Muscle of arm (tissue), 14 donors: Measurements from ENCODE around the gene KLHL21. TPM values are rescaled to one million over a fixed set of nuclear protein-coding genes. Genes with fewer than 3 reads are reported as not detected.
A peak's percentile ranks its signal among the peaks of the same experiment; 100 is the strongest.
"Not testable (repeated sequence)": the region's sequence is repeated elsewhere in the genome, so short reads cannot be mapped to it uniquely, and the experiment has no call there.

ENCODE experiments used
- DNase-seq: peaks from one replicate; pipeline ENCODE4 v3.0.0-alpha.2; 2013
- long read RNA-seq, 11 donors: transcript quantifications; one replicate each; lab custom pipeline, GENCODE V29; 2026
- polyA plus RNA-seq, 12 donors: library from polyadenylated mRNA; unstranded; fragments of 120-200 nt; gene quantifications; one replicate each; pipeline ENCODE4 v1.2.1, GENCODE V29; 2013; ENCODE audit not compliant: insufficient read length in 12 of 12

KLHL21 gene, protein sequence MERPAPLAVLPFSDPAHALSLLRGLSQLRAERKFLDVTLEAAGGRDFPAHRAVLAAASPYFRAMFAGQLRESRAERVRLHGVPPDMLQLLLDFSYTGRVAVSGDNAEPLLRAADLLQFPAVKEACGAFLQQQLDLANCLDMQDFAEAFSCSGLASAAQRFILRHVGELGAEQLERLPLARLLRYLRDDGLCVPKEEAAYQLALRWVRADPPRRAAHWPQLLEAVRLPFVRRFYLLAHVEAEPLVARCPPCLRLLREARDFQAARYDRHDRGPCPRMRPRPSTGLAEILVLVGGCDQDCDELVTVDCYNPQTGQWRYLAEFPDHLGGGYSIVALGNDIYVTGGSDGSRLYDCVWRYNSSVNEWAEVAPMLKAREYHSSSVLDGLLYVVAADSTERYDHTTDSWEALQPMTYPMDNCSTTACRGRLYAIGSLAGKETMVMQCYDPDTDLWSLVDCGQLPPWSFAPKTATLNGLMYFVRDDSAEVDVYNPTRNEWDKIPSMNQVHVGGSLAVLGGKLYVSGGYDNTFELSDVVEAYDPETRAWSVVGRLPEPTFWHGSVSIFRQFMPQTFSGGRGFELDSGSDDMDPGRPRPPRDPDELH
- polyA plus RNA-seq = 10 to 100 TPM in 11 of 12 donors, not detected in 1; 15.8 to 55.5 (median 32.1) TPM
- long read RNA-seq, donor 1, full-length matches to known transcripts = 3 of 3 reads
- long read RNA-seq, donor 1, partial matches to known transcripts = 0 of 3 reads
- long read RNA-seq, donor 1, other reads (novel, unspliced or antisense) = 0 of 3 reads
- long read RNA-seq, donor 2, full-length matches to known transcripts = 12 of 29 reads
- long read RNA-seq, donor 2, partial matches to known transcripts = 12 of 29 reads
- long read RNA-seq, donor 2, other reads (novel, unspliced or antisense) = 5 of 29 reads
- long read RNA-seq, donor 3, full-length matches to known transcripts = 7 of 7 reads
- long read RNA-seq, donor 3, partial matches to known transcripts = 0 of 7 reads
- long read RNA-seq, donor 3, other reads (novel, unspliced or antisense) = 0 of 7 reads
- long read RNA-seq, donor 4, full-length matches to known transcripts = 5 of 5 reads
- long read RNA-seq, donor 4, partial matches to known transcripts = 0 of 5 reads
- long read RNA-seq, donor 4, other reads (novel, unspliced or antisense) = 0 of 5 reads
- long read RNA-seq, donor 5, full-length matches to known transcripts = 15 of 15 reads
- long read RNA-seq, donor 5, partial matches to known transcripts = 0 of 15 reads
- long read RNA-seq, donor 5, other reads (novel, unspliced or antisense) = 0 of 15 reads
- long read RNA-seq, donor 6, full-length matches to known transcripts = 13 of 13 reads
- long read RNA-seq, donor 6, partial matches to known transcripts = 0 of 13 reads
- long read RNA-seq, donor 6, other reads (novel, unspliced or antisense) = 0 of 13 reads
- long read RNA-seq, donor 7, full-length matches to known transcripts = 5 of 5 reads
- long read RNA-seq, donor 7, partial matches to known transcripts = 0 of 5 reads
- long read RNA-seq, donor 7, other reads (novel, unspliced or antisense) = 0 of 5 reads
- long read RNA-seq, donor 8, full-length matches to known transcripts = 24 of 24 reads
- long read RNA-seq, donor 8, partial matches to known transcripts = 0 of 24 reads
- long read RNA-seq, donor 8, other reads (novel, unspliced or antisense) = 0 of 24 reads
- long read RNA-seq, donor 9, full-length matches to known transcripts = 4 of 4 reads
- long read RNA-seq, donor 9, partial matches to known transcripts = 0 of 4 reads
- long read RNA-seq, donor 9, other reads (novel, unspliced or antisense) = 0 of 4 reads
- long read RNA-seq, donor 10, full-length matches to known transcripts = 31 of 31 reads
- long read RNA-seq, donor 10, partial matches to known transcripts = 0 of 31 reads
- long read RNA-seq, donor 10, other reads (novel, unspliced or antisense) = 0 of 31 reads
- long read RNA-seq, donor 11, full-length matches to known transcripts = 6 of 6 reads
- long read RNA-seq, donor 11, partial matches to known transcripts = 0 of 6 reads
- long read RNA-seq, donor 11, other reads (novel, unspliced or antisense) = 0 of 6 reads

DNA sequence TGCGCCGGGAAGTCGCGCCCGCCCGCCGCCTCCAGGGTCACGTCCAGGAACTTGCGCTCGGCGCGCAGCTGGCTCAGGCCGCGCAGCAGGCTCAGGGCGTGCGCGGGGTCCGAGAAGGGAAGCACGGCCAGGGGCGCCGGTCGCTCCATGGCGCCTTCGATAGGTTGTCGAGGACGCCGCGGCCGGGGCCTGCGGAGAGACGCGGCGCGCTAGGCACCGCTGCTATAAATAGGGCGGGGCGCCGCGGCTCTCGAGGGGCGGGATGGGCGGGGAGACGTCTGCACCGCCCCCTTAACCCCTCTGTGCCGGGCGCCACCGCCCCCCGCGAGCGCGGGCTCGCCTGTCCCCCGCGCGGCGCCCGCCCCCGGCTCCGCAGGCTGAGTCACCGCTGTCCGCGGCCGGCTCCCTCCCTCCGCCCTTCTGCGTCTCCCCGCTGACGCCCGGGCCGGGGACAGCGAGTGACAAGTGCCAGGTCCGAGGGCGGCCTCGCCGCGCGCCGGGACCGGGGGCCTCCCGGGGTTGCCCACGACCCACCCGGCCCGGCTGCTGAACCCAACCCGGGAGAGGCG lies at the start of gene KLHL21:
Gene KLHL21, minus strand, starts transcription at position 201 of the 569 bp plus-strand sequence. Its CDS starts 52 bp downstream, at position 149.
- peak; percentile 88 for DNase-seq

DNA sequence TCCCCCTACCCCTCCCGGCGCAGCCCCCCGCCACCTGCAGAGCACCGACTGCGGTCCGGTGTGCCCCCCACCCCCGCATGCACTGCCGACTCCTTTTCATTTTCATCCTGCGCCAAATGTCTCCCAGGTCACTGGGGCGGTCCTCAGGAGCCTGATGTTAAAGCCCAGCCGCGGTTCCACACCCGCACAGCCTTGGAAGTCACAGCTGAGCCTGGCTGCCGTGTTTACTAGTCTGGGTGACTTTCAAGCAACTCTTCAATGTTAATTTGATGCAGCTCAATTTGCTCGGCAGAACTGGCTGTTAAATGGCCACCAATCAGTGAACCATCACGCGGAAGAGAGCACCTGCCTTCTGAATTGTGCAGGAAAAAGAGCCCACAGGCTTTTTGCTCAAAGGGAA lies 49.2 kb upstream of the KLHL21 start:
- DNase-seq = no peak

DNA sequence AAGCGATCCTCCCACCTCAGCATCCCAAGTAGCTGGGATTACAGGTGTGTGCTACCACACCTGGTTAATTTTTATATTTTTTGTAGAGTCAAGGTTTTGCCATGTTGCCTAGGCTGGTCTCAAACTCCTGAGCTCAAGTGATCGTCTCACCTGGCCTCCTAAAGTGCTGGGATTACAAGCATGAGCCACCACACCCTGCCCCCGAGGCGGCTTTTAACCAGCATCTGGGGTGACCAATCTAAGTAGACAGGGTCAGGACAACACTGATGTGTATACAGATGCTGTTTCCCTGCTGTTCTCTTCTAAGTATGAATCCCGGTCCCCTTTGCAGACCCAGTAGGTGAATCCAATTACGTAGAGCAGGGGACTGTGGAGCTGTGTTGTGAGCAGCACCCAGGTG lies 45.9 kb upstream of the KLHL21 start:
- DNase-seq = no peak

DNA sequence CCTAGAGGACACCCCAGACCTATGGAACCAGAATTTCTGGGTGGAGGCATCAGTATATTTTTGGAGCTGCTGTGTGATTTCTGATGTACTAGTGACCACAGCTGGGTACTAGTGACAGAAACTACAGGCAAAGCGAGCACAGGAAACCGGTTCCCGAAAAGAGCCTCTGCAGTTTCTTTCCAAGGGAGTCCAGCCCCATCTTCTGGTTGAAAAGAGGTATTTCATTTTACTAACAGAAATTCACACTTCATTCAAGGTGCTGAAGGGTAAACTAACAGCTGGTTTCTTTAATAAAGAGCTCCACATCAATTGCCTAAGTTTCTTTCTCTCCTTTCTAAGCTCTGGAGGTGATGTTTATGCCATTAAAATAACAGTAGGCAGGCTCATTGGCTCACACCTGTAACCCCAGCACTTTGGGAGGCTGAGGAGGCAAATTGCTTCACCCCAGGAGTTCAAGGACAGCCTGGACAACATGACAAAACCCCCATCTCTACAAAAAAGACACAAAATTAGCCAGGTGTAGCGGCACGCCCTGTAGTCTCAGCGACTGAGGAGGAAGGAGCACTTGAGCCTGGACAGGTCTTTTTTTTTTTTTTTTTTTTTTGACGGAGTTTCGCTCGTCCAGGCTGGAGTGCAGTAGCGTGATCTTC lies 44.0 kb upstream of the KLHL21 start:
- peak; percentile 33 for DNase-seq

DNA sequence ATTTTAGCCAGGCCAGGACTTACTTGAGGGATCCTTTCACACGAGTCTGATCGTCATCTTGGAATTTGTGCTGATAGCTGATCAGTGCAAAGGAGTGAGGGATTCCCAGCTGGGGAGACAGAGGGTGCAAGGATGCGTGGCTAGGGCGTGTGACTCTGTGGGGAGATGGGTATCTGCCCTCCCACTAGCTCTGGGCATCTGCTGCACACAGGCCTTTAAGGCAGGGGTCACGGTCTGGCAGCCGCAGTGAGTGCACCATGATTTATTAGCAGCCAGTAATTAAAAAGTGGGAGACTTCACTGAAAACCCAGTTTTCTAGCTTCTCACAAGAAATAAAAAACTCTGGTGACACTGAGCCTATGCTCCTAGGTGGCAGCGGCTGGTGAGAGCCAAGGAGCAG lies 42.3 kb upstream of the KLHL21 start:
- no peak for DNase-seq

DNA sequence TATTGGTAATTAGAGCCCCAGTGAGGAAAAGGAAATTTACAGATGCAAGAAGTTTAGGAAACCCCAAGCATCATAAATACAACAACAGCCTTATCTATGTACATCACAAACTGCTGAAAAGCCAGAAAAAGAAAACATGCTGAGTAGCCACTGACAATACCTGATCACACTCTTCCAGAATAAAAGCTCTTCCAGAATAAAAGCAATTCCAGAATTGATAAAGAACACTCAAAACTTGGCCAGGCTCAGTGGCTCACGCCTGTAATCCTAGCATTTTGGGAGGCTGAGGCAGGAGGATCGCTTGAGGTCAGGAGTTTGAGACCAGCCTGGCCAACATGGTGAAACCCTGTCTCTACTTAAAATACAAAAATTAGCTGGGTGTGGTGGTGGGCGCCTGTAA lies 38.2 kb upstream of the KLHL21 start:
- DNase-seq = not testable (repeated sequence)

DNA sequence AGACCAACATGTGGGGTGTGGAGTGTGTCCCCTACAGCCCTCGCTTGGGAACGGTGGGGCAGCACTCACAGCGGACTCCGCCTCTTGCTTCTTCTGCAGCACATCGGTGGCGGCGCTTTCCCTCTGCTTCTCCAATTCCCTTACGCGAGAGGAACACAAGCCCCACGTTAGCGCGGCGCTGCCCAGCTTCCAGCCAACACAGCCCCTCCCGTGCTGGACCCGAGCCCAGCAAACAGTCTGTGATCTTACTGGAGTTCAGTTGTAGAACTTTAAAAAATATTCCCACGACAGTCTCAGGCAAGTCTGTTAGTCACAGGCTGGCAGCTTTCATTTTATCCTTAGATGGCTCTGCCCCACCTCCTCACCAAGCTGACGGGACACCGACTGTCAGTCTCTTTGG lies 35.6 kb upstream of the KLHL21 start:
- peak; percentile 82 for DNase-seq

DNA sequence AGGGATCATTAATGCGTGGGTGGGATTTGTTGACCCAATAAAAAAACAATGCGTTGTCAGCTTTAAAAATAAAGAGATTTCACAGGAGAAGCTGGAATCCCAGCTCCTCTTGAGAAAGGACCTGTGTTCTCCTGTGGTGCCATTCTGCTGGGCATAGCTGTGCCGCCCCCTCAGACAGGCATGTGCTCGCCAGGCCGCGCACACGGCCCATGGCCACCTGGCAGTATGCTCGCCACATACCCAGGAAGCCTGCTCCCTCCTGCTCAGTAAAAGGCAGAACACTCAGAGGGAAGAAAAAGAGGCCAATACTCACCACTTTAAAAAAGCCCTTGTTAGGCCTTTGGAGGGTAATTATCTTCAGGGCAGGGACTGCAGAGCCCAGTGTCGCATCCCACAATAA lies 35.1 kb upstream of the KLHL21 start:
- DNase-seq = no peak

DNA sequence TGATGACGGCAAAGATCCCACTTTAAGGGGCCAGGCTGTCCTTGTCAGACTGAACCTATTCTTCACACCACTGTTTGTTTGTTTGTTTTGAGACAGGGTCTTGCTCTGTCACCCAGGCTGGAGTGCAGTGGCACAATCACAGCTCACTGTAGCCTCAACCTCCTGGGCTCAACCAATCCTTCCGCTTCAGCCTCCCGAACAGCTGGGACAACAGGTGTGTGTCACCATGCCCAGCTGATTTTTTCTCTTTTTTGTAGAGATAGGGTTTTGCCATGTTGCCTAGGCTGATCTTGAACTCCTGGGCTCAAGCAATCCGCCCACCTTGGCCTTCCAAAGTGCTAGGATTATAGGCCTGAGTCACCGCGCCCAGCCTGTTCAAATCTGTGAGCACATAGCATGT lies 34.1 kb upstream of the KLHL21 start:
- not testable (repeated sequence) for DNase-seq

DNA sequence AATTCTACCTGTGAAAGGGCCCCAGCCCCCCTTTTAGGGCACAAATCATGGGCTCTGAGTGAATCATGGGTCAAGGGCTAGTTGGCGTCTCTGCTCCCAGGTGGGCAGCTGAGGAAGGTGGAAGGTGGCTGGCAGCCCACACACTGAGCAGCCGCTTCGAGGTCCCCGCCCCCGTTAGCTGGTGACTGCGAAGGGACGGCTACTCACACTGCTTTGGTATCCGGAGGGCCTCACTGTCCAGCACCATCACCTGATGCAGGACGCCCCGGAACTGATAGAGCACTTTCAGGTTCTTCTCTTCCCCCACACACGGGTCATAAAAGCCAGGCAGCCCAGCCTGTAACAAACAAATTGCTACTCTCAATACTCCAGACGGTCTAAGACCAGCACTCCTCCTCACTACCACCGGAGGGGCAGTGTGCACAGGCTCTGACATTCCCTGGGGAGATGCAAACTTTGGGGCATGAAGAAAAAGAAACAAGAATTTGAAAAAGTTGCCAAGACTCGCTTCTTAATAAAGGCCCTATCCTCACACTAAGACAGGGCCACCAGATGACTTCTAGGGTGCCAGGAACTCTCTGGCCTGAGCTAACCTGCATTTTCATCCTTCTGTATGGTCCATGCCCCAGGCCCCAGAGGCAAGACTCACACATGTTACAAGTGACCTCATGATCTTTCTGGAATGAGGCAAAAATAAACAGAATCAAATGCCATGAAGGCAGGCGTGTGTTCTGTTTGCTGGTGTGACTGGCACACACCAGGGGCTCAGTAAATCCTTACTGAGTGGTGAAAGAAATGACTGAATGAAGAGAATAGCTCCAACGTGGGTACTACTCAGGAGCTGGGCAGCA lies 33.5 kb upstream of the KLHL21 start:
- no peak for DNase-seq

DNA sequence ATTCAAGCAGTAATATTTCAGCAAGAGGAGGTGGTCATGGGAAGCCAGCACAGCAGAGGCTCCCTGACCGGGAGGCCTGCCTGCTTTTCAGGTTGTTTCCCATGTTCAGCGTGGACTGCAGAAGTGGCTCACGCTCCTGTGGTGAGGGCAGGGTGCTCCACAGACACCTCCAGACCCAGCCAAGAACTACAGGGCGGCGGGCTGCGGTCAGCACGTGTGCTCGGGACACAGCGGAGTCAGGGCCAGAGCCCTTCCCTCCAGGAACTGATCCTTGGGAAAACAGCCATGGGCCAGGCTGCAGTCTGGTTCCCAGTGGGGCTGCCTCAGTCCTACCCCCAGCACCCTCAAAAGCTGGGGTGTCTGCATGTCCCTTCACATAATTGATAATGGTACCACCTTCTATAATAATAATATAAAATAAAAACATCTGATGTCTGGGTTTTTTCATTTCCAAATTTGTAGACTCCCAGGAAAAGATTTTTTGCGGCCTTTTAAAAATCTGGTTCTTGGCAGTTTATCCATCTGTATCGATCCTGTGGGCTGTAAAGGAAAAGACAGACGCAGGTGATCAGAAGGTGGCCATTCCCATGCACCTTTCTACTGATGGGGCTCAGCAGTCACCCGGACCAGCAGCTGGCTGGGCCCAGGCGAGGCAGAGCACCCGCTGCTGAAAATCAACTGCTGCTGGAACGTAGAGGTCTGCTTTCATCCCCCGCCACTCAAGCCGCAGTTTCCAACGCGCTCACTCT lies 32.7 kb upstream of the KLHL21 start:
- no peak for DNase-seq

DNA sequence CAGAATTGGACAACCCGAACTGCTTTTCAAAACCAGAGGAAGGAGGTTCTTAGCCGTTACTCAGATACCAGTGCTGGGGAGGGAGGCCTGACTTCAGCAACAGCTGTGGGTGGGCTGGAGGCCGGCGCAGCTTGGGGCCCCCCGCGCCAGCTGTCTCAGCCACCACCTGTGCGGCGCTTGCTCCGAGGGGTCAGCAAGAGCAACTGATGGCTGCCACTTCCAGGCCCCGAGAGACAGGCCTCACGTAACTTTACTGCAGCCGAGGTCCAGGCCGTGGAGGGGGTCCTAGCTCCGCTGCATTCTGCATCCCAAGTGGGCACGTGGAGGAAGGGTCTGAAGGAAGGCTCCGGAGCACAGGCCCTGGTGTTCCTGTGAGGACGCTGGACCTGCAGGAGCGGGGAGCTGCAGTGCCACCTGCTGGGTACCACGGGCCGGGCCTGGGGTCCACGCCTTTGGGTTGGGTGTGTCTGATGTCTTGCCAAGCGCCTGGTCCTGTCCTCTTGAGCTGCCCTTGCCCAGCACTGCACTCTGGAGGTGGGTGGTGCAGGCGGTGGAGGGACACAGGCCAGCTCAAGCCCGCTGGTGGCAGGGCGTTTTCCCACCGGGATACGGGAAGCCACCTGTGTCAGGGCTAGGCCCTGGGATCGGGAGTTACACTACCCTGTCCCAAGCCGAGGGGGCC lies 31.8 kb upstream of the KLHL21 start:
- no peak for DNase-seq

DNA sequence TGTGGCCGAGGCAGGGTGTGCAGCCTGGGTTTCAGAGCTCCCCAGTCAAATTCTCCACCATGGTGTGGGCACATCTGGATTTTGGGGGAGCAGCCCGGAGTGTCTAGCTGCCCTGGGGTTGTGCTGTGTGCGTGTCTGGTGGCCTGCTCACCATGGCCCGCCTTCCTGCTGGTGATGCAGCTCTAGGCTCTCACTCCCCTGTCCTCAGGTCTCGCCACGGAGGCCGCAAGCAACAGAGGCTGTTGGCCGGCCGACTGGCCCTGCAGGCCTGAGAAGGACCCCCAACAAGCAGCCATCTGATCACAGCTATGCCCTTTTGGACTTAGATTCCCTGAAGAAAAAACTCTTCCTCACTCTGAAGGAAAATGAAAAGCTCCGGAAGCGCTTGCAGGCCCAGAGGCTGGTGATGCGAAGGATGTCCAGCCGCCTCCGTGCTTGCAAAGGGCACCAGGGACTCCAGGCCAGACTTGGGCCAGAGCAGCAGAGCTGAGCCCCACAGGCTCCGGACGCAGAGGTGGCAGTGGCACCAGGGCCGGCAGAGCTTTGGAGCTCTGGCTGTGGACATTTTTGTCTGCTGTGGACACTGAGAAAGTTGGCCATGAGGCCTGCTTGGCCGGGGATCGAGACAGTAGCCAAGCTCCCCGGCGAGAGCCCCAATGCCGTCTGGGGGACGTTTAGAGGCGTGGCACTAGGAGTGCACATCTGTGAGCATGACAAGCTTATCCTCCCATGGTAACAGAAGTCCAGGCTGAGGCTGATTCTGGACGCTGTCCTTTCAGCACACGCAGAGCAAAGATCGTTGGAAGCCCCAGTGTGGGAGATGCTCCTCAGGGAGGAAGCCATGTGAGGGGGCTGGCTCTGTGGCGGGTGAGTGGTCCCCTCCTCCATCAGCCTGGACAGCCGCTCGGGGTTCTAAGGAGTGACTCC lies 30.2 kb upstream of the KLHL21 start:
- no peak for DNase-seq

DNA sequence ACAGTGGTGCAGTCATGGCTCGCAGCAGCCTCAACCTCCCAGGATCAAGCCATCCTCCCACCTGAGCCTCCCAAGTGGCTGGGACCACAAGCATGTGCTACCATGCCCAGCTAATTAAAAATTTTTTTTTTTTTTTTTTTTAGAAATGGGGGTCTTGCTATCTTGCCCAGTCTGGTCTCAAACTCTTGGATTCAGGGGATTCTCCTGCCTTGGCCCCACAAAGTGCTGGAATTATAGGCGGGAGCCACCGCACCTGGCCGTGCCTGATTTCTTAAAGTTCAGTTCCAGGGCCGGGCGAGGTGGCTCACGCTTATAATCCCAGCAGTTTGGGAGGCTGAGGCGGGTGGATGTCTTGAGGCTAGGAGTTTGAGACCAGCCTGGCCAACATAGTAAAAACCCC lies 28.4 kb upstream of the KLHL21 start:
- no peak for DNase-seq

DNA sequence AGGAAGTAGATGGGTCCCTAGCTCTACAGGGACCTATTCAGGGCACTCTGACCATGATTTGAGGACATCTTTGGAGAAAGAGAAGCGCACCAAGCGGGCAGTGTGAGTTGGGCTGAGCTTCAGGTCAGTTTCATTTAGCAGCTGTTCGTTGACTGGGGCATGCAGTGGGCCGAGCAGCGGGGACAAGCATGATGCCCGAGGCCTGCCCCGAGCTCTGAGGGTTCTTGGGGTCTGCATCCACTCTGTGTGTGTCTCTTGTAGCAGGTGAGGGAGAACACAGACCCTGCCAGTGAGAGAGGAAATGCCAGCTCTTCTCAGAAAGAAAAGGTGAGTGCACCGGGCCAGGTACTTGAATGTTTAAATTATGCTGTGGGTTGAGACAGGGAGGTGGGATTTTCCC lies 27.4 kb upstream of the KLHL21 start:
- no peak for DNase-seq

DNA sequence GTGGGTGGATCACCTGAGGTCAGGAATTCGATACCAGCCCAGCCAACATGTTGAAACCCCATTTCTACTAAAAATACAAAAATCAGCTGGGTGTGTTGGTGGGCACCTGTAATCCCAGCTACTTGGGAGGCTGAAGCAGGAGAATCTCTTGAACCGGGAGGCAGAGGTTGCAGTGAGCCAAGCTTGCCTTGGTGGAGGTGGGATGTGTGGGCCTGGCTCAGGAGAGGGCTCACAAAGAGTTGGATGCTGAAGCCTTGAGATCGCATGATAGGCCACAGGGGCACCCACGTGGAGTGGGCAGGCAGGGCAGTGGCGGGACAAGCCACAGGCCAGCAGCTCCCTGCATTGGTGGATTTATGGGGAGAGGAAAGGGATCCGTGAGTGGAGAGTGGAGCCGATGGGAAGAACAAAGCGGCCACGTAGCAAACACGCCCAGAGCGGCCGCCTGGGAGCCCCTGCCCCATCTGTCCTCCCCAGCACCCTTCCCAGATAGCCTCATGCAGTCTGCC lies 26.4 kb upstream of the KLHL21 start:
- DNase-seq = no peak
